ENCODE data around the gene NT5C2.

NT5C2 gene

DNA sequence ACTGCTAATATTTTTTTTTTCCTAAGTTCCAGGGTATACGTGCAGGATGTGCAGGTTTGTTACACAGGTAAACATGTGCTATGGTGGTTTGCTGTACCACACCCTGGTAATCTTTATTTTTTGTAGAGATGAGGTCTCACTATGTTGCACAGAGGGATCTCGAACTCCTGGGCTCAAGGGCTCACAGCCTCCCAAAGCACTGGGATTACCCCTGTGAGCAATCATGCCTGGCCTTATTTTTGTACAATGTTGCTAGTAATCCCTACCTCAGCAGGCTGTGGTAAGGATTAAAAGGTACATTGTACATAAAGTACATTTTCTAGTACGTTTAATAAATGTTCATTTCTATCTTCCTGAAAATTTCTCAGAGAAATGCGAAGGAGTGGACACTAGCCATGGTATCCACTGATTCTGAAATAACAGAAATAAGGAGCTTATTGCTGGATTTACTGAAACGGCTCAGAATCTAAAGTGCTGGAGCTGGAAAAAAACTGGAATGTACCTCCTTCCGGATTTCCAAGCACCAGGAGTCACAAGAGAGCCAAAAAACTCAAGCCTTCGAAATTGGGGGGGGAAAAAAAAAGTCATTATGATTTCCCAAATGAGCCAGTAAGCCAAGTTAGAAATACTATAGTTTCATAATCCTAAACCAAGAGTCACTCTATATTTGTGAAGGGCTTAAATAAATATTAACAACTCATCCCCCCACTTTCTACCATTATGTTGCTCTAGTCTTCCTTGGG is 69.6 kb downstream of the NT5C2 start:
- DNase-seq (ENCODE audit: low spot score): no peak

DNA sequence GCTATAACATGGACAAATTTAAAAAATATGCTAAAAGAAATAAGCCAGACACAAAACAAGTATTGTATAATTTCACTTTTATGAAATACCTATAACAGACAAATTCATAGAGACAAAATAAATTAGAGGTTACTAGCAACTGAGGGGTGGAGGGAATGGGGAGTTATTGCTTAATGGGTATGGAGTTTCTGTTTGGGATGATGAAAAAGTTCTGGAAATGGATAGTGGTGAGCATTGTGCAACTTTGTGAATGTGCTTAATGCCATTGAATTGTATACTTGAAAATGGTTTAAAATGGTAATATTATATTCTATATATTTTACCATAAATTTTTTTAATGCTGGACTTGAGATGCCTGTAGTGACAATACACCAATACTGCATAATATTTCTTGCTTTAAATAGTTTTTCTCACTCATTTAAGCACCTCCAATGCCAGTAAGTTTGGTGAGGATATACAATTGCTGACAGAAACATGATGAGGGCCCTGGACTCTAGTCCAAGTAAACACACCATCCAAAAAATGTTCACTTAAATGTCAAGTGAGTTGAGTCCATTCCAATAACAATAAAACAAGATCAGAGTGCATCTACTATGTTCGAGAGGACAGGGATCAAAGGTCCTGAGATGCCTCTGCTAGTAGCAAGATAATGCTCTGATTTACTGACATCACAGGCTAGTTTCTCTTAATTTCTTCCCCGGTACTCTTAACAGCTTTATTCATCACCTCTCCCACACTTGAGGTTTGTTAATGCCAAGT is 71.9 kb downstream of the NT5C2 start:
- no peak for DNase-seq (ENCODE audit: low spot score)

DNA sequence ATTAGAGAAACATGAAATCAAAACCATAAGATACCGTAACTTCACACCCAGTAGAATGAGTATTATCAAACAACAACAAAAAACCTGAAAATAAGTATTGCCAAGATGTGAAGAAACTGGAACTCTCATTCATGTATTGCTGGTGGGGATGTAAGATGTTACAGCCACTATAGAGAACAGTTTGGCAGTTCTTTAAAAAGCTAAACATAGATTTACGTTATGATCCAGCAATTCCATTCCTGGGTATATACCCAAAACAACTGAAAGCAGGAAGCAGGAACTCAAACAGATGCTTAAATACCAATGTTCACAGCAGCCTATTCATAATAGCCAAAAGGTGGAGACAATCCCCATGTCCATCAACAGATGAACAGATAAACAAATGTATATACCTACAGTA is 72.5 kb downstream of the NT5C2 start:
- no peak for DNase-seq (ENCODE audit: low spot score)

DNA sequence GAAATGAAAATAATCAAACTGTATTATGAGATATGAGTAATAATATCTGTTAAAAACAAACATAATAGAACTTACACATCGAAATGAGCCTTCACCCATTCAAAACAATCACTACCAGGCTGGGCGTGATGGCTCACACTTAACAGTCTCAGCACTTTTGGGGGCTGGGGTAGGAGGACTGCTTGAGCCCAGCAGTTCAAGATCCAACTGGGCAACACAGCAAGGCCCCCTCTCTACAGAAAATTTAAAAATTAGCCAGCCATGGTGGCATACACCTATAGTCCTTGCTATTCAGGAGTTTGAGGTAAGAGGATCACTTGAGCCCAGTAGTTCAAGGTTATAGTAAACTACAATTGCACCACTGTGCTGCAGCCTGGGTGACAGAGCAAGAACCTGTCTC is 75.8 kb downstream of the NT5C2 start:
- no peak for DNase-seq (ENCODE audit: low spot score)

DNA sequence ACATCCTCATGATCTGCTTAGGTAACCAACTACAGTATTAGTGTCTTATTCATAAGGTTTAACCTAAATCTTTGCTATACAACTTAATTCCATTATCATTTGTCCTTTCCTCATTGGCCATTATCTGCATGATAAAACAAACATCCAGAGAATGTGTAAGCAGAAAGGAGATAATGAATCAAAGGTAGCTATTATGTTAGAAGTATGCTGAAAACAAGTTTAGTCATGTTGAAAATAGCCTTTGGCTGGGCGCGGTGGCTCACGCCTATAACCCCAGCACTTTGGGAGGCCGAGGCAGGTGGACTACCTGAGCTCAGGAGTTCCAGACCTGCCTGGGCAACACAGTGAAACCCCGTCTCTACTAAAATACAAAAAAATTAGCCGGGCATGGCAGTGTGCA is 78.2 kb downstream of the NT5C2 start:
- DNase-seq (ENCODE audit: low spot score): no peak

DNA sequence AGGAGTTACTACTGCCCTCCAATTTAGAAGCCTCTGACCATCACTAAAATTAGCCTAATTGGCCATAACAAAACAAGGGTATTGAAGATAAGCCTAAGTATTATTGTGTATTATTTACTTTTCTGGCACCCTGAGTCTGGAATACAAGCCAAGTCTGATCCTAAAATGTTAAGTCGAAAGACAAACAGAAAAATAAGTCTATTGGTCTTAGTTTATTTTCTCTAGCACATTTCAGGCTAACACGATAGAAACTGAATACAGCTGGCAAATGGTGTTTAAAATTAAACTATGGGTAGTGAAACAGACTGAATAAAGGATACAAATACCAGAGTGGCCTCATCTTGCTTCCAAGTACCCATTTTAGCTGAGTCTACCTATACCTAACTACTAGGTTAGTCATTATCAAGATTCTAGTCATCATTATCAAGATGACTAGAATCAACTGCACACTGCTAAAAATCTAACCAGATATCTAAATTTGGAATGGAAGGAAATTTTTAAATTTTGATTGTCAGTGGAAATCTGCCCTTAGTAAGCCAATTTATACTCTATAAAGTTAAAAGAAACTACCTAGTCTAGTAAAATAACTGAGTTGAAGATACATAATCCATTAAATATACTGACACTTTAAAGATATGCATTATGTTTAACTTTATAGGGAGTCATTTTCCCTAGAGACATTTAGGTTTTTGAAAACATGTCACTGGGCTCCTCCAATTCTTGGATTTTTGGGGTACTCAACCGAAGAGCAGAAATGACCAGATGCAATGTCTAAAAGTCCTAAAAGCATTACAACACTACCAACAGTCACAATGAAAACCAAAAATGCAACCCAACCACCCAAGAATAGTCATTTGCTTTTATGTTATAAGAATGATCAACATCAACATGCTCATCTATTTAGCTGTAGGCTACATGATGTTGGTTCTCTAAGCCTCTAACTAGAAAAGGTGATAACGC is 80.9 kb downstream of the NT5C2 start:
- DNase-seq (ENCODE audit: low spot score): no peak

DNA sequence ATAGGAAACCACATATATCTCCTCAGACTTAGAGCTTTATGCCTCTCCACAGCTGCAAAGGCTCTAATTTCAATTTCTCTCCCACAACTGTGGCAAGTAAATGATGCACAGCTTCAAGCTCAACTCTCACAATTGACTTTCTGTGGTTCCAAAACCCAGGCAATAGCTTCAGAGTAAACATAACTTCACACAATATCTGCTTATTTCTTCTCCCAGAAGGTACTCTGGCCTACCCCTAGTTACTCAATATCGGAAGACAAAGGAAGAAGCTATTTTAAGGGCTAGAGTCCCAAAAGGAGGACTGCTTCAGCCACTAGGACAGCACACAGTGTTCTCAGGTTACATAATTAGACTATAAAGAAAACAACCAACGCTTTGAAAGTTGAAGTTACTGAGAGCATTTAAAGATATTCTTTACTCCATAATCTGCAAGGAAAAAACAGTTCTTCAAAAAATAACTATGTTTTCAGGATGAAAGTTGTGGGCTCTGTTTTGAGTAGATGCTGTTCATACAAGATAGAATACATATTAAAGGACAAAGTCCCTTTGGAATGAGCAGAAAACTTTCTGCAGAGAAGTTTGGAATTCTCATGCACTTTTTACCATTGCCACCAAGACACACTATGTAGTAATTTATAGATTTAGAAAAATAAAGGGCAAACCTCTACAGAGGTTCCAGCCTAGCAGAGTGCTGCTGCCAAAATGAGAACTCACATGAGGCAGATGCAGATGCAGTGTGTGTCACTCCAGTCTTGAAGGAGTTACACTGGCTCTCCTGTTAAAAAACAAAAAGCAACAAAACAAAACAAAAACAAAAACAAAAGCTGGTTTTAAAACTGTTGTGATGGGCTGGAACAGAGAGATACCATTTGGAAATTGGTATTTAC is 81.8 kb downstream of the NT5C2 start:
- no peak for DNase-seq (ENCODE audit: low spot score)

DNA sequence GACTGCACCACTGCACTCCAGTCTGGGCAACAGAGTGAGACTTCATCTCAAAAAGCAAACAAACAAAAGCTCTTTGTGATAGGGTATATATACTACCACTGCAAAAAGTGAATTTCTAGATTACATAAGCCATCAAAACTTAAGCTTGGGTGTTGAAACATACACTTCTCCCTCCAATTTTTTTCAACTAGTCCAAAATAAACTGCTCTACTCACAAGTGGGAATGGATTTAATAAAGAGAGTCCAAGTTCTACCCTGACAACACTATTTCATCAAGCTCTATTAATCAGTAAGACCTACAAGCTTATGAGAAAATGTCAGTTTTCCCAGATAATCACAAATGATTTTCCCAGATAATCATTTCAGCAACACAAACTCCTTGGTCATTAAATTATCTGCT is 82.7 kb downstream of the NT5C2 start:
- DNase-seq (ENCODE audit: low spot score): no peak

DNA sequence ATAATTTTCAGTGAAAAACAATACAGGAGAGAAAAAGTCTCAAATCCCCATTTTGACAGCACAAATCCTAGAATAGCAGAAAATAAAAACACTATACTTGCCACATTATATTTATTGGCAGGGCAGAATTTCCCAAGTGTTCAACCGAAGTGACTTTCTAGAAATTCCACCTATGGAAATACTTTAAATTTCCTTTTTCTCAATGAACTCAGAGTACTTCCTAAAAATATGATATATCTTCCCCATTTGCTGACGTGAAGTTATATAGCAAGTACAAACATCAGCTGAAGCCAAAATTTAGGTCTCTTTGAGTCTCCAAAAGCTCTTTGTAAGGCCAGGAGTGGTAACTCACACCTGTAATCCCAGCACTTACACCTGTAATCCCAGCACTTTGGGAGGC is 83.3 kb downstream of the NT5C2 start:
- no peak for DNase-seq (ENCODE audit: low spot score)

DNA sequence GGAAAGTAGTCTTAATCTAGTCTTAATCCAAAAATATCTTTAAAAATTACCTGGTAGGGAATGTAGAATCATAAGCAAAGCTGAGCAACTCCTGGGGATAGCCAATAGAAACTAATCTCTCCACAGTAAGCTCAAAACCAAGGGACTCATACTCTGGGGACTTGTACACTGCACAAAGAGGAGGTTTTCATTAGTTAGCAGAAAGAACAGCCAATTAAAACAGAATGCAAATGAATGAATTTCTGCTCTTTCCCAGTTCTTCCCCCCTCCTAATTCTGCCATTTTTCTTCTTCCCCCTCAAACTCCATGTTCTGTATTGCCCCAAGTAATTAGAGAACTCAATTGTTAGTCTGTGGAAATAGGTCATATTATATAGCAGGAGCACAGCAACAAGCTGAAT is 86.5 kb downstream of the NT5C2 start:
- no peak for DNase-seq (ENCODE audit: low spot score)

DNA sequence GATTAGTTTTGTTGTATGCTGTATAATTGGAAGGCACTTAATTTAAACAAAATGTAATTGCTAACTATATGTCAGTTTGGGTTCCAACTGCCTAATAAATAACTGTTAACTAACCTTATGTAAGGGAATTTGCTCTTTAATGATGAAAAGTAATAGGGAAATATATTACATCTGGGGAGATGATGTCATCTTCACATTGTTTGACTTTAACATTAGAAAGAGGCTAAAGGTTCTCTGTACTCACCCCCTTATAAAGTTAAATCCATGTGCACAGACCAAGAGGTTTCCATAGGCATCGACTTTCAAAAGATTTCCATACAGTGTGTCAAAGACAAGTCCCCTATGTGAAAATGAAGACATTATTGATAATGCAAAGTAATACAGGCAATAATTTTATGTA is 87.6 kb downstream of the NT5C2 start:
- DNase-seq (ENCODE audit: low spot score): no peak

DNA sequence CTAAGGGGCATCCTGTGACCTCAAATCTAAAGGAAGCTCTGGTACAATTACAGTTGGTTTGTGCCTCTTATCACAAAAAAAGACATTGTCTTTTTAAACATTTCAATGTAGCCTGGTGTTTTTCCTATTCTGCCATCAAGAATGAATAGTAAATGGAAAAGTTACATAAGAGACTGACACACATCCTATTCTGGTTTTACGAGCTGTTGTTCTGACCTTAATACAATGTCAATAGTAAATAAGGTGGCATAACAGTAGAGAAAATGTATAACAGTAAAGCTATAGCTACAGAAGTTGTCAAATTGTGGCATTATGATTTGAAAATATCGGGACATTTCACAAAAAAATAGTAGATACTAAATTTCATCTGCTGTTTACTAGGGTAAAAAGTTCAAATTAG is 88.4 kb downstream of the NT5C2 start:
- no peak for DNase-seq (ENCODE audit: low spot score)

DNA sequence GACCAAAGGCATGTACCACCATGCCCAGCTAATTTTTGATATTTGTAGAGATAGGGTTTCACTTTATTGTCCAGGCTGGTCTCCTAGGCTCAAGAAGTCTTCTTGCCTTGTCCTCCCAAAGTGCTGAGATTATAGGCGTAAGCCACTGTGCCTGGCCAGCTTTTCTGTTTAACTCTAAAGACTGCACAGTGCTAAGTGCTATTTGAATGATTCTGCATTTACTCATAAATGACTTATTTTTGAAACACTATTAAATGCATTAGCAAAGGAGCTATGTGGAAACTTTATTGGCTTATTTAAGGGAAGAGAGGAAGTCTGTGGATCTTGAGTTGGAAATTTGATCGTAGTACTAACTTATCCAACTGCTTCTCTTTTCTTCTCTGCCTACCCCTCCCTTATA is 89.1 kb downstream of the NT5C2 start:
- no peak for DNase-seq (ENCODE audit: low spot score)

DNA sequence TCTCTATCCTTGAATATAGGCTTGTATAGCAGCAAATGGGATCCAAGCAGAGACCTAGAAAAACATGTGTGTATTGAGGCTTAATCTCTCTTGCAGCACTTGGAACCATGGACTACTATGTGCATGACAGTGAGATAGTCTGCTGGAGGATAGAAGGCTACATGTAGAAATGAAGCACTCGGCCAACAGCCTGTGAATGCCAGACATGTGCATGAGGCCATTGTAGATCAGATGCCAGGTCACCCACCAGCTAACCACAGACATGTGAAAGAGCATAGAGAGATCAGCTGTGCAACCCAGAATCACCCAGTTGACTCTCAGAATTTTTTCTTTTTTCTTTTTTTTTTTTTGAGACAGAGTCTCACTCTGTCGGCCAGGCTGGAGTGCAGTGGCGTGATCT is 90.9 kb downstream of the NT5C2 start:
- no peak for DNase-seq (ENCODE audit: low spot score)

DNA sequence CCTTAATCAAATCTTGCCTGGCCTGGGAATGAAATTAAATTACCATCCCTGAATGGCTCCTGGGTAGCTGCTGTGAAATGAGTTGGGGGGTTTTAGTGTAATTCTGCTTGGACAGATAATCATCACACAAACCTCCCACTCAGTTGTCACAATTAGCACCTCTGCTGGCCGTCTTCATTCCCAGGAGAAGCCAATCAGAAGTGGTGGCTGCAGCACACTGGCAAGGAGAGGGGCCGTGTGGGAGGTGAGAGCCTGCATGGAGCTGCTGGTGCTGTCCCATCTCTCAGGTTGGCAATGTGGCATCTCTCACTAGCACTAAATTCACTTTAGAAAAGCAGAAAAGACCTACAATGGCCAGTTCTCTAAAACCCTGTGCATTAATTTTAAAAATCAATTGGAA is 92.5 kb downstream of the NT5C2 start:
- DNase-seq (ENCODE audit: low spot score): no peak

DNA sequence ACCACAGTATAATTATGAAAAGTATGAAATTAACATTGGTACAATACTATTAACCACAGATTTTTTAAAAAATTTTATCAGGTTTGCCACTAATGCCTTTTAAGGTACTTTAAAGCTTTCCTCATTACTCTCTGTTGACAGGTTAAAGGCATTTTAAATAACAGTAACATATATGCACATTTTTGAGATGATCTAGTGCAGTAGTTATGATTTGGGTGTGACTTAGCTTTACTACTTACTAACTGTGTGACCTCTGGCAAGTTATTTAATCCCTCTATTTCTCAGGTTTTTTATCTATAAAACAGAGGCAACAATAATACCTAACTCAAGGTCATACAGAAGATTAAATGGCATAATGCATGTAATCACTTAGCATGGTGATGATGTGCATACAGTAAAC is 94.8 kb downstream of the NT5C2 start:
- DNase-seq (ENCODE audit: low spot score): no peak

DNA sequence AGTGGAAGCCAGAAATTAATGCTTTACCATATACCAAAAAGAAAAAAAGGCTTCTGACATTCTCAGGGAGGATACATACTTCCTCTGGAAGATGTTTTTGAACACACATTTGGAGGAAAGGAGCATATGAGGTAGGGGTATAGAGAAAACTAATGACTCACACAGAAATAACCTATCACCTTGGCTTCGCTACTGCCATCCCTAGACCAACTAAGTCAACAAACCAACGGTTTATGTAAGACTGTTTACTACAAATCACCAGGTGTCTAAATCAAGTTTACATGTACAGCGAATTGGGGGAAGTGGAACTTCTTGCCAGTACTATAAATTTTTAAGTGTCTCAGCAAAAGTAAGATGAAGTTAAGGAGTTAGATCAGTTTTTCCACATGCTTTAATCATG is 96.9 kb downstream of the NT5C2 start:
- no peak for DNase-seq (ENCODE audit: low spot score)

DNA sequence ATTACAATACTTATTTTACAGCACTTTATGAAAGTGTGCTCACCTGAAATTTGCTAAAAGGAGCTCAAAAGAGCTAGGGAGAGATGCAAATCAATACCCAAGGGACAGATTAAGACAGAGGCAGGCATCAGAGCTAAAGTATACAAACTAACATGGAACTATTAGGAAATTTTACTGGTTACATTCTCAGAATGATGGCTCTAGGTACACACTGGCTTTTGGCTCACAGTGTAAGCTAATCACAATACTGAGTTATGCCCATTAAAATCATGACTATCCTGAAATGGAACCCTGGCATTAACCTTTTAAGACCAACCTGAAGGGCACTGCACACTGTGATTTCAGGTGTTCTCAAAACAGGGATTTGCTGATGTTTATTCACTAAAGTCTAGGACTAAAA is 98.1 kb downstream of the NT5C2 start:
- DNase-seq (ENCODE audit: low spot score): no peak

DNA sequence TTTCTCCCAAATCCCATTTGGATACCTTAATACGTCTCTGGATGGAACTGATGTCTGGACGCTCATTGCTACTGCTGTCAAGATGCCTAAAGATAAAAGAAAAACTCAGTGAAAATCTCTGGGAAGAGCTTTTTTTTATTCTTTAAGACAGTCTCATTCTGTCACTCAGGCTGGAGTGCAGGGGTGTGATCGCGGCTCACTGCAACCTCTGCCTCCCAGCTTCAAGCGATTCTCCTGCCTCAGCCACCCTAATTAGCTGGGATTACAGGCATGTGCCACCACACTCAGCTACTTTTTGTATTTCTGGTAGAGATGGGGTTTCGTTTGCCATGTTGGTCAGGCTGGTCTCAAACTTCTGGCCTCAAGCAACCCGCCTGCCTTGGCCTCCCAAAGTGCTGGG is 102.2 kb downstream of the NT5C2 start:
- DNase-seq (ENCODE audit: low spot score): no peak

DNA sequence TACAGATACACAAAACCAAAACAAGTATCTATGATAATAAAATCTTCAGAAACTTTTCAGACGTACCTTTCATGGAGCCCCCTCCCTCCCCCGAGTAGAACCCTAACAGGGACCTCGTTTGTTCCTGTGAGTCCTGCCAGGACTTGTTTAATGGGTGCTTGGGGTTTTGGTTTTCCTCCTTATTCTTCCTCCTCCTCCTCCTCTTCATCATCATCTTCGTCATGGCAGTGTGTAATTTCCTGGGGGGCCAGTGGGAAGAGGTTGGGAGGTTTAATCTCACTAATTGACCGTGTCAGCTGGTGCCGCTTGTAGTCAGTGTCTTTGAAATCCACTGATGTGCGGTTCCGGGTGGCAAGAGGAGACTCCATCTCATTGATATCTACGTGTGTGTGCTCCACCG is 103.6 kb downstream of the NT5C2 start:
- no peak for DNase-seq (ENCODE audit: low spot score)

DNA sequence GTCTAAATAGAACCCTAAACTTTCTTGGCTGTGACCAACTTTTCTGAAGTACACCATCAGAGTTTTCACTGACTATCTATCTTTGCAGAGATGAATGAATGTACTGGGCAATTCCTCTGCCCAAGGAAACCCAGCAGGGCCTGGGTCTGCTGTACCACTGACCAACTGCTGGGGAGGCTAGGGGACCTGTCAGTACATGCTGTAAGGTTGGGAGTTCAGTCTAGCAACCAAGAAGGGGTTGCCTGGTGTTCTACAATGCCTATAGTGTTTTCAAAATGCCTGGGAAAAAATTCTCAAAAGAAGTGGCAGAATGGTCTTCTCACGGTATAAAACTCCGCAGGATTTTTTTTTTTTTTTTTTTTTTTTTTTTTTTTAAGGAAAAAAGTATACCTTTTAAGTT is 106.3 kb downstream of the NT5C2 start:
- no peak for DNase-seq (ENCODE audit: low spot score)

DNA sequence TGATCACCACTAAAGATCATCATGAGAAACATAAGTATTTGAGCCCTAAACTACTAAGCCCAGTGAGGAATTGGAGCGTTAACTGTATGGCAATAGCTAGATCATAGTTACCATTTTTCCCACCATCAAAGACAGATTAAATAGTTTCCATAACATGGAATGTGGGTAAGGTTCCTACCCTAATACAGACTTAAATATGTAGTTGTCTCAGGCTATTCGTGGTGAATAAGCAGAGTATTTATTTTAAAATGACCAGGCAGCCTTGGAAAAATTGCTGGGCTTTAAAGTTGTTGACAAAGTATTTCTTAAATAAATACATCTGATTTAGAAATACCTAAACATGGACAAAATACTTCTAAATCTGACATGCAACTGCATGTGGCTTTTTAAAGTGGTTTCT is 106.8 kb downstream of the NT5C2 start:
- DNase-seq (ENCODE audit: low spot score): no peak
